ENCODE measurements around the gene SLC25A13.

SLC25A13 gene

DNA sequence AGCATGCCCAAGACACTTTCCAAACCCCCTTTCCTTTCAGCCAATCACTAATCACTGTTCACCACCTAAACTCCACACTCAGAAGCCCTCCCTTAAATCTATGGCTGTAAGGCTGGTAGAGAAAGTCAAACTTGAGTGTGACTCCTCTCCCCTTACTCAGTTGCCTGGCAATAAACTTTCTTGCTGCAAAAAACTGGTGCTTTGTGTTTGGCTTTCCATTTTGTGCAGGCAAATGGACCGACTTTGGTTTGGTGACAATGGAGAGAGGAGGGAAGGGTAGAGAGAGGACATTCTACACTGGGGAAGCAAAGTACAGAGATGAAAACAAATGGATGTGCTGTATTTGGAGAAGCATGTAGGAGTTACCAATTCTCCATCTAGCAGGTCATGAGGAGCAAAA is 84.9 kb downstream of the SLC25A13 start:
- no peak overlapping the region for H3K4me3 ChIP-seq (ENCODE audit: low read depth, low read length)
- TF ChIP-seq, protein P1, sequence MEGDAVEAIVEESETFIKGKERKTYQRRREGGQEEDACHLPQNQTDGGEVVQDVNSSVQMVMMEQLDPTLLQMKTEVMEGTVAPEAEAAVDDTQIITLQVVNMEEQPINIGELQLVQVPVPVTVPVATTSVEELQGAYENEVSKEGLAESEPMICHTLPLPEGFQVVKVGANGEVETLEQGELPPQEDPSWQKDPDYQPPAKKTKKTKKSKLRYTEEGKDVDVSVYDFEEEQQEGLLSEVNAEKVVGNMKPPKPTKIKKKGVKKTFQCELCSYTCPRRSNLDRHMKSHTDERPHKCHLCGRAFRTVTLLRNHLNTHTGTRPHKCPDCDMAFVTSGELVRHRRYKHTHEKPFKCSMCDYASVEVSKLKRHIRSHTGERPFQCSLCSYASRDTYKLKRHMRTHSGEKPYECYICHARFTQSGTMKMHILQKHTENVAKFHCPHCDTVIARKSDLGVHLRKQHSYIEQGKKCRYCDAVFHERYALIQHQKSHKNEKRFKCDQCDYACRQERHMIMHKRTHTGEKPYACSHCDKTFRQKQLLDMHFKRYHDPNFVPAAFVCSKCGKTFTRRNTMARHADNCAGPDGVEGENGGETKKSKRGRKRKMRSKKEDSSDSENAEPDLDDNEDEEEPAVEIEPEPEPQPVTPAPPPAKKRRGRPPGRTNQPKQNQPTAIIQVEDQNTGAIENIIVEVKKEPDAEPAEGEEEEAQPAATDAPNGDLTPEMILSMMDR (conservative IDR thresholded peaks at IDR 0.05; ENCODE audit: low read depth, low read length), result no peak
- no peak for DNase-seq (ENCODE audit: low read depth)

DNA sequence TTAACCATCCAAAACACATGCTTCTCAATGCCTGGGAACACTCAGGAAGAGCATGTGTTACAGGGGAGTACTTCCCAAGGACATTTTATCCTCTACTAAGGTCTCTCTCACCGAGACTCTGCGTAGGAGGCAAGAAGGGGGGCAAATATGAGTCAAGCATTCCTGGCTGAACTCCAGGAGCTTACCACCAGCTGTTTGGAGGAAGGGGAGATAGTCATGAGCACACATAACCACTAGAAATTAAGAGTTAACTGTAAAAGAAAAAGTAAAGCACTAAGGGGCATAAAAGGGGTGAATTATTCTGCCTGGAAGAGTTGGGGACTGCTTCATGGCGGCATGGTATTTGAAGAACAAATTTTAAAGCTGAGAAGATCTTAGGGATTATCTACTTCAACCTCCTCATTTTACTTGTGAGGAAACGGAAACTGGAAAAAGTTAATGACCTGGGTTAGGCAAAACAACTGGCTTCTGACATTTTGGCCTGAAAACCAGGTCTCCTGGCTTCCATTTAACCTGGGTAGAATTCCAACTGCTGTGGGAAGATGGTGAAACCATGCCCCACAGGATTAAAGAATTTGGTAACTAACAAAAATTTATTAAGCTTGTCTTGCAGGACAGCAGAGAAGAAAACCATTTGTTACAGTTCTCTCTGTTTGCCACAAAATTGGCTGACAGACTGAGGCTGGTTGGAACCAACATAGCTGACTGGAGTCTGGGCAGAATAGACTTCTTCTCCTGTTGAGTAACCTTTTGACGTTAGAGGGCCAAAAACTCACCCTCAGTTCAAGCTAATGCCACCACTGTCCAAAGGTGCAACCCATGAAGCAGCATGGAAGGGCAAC is 85.5 kb downstream of the SLC25A13 start:
- DNase-seq (ENCODE audit: low read depth), result peak; percentile 97
- TF ChIP-seq, protein P1 (conservative IDR thresholded peaks at IDR 0.05; ENCODE audit: low read depth, low read length), result no peak
- H3K4me3 ChIP-seq (ENCODE audit: low read depth, low read length), result no peak overlapping the region

DNA sequence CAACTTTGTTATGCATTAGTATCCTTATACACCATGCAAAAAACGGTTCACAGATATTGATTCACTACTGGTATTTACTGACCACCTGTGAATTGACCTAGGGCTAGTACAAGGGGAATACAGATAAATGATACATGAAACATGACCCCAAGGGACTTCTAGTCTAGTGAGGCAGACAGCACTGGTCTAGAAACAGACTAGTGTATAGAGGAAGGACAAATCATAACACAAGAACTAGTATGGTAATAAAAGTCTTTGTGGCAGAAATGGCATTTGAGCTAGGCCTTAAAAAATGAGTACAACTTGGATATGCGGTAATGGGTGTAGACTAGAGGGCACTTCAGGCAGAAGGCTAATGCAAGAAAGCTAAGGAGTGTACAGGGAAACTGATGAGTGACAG is 86.6 kb downstream of the SLC25A13 start:
- DNase-seq (ENCODE audit: low read depth), result no peak
- TF ChIP-seq, protein P1 (conservative IDR thresholded peaks at IDR 0.05; ENCODE audit: low read depth, low read length), result no peak
- H3K4me3 ChIP-seq (ENCODE audit: low read depth, low read length), result no peak overlapping the region

DNA sequence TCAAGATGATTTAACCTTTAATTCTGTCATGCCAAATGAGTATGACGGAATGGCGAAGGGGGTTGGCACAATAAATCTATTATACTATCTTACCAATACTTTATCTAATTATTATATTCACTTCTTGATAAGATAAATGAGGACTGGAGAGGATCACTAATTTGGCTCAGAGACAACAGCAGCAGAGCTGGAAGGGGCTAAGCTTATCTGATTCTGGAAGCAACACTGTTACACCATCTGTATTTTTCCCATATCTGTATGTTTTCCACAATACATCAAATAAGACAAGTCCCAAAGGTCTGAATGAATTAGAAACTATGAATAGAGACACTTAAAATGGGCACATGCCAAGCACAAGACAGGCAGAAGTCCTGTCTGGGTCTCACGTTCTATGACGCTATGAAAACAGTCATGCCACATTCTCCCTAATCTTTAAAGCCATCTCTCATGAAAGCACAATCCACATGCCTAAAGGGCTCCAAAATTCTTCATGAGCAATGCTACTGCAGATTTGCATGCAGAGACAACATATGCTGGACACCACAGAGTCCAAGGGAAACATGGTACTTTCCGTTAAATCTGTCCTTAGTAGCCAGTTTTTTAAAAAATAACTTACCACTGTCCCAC is 88.3 kb downstream of the SLC25A13 start:
- H3K4me3 ChIP-seq (ENCODE audit: low read depth, low read length), result no peak overlapping the region
- TF ChIP-seq, protein P1 (conservative IDR thresholded peaks at IDR 0.05; ENCODE audit: low read depth, low read length), result no peak
- DNase-seq (ENCODE audit: low read depth), result no peak

DNA sequence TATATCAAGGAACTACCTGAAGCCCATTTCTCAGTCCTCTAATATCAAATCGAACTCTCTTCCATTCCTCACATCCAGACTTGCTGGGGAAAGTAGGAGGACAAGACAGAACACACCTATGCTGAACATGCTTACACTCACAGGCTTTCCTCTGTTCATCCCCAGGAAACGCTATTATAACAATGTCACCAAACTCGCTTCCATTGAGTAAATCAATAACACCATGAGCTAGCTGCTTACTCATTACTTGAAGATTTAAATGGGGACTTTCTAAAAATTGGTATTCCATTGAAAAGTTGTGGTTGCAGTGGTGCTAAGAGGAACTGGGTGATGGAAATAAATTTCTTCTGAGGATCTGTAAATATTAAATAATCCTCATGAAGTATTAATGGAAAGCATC is 88.8 kb downstream of the SLC25A13 start:
- TF ChIP-seq, protein P1 (conservative IDR thresholded peaks at IDR 0.05; ENCODE audit: low read depth, low read length), result no peak
- no peak overlapping the region for H3K4me3 ChIP-seq (ENCODE audit: low read depth, low read length)
- DNase-seq (ENCODE audit: low read depth), result no peak

DNA sequence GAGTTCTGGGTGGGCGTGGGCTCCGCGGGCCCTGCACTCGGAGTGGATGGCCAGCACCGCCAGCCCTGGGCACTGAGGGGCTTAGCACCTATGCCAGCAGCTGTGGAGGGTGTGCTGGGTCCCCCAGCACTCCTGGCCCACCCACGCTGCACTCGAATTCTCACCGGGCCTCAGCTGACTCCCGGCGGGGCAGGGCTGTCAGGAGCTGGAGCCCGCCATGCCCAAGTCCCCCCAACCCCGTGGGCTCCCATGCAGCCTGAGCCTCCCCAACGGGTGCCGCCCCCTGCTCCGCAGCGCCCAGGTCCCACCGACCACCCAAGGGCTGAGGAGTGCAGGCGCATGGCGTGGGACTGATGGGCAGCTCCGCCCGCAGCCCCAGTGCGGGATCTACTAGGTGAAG is 93.1 kb downstream of the SLC25A13 start:
- no peak for DNase-seq (ENCODE audit: low read depth)
- TF ChIP-seq, protein P1 (conservative IDR thresholded peaks at IDR 0.05; ENCODE audit: low read depth, low read length), result no peak
- no peak overlapping the region for H3K4me3 ChIP-seq (ENCODE audit: low read depth, low read length)
